Fibroblast of the conjunctiva (primary cell): ENCODE results near the gene RPS6KA3.
A peak's percentile ranks its signal among the peaks of the same experiment; 100 is the strongest.
"Not testable (repeated sequence)": the region's sequence is repeated elsewhere in the genome, so short reads cannot be mapped to it uniquely, and the experiment has no call there.

Source experiments
- DNase-seq: peaks from one replicate; pipeline ENCODE4 v3.0.0-alpha.2; 2010; ENCODE audit warnings: low read depth

Gene RPS6KA3

GRCh38 chrX:20218836-20219505, 47.7 kb downstream of the RPS6KA3 start:
- no peak for DNase-seq

- DNase-seq = no peak
Observed at GRCh38 chrX:20217906-20218305, 48.8 kb downstream of the RPS6KA3 start.

GRCh38 chrX:20217271-20217670, 49.4 kb downstream of the RPS6KA3 start:
- peak; percentile 23 for DNase-seq

GRCh38 chrX:20215565-20215964, 51.1 kb downstream of the RPS6KA3 start:
- DNase-seq = no peak

- DNase-seq = no peak
Observed at GRCh38 chrX:20212486-20213089, 54.1 kb downstream of the RPS6KA3 start.

GRCh38 chrX:20211261-20211786, 55.4 kb downstream of the RPS6KA3 start:
- no peak for DNase-seq

GRCh38 chrX:20205927-20206708, 60.6 kb downstream of the RPS6KA3 start:
- DNase-seq = no peak

GRCh38 chrX:20204351-20204750, 62.4 kb downstream of the RPS6KA3 start:
- no peak for DNase-seq

- no peak for DNase-seq
Observed at GRCh38 chrX:20197641-20198210, 69.0 kb downstream of the RPS6KA3 start.

- no peak for DNase-seq
Observed at GRCh38 chrX:20189171-20189570, 77.5 kb downstream of the RPS6KA3 start.

GRCh38 chrX:20181598-20182329, 84.9 kb downstream of the RPS6KA3 start:
- no peak for DNase-seq

- no peak for DNase-seq
Observed at GRCh38 chrX:20177093-20177492, 89.6 kb downstream of the RPS6KA3 start.

GRCh38 chrX:20173856-20174255, 92.9 kb downstream of the RPS6KA3 start:
- DNase-seq = no peak

GRCh38 chrX:20173313-20173712, 93.4 kb downstream of the RPS6KA3 start:
- DNase-seq = no peak

- no peak for DNase-seq
Observed at GRCh38 chrX:20171887-20172286, 94.8 kb downstream of the RPS6KA3 start.

- DNase-seq = not testable (repeated sequence)
Observed at GRCh38 chrX:20162516-20162915, 104.2 kb downstream of the RPS6KA3 start.

GRCh38 chrX:20159797-20160385, 106.8 kb downstream of the RPS6KA3 start:
- no peak for DNase-seq

- no peak for DNase-seq
Observed at GRCh38 chrX:20151689-20152088, 115.0 kb downstream of the RPS6KA3 start.

- no peak for DNase-seq
Observed at GRCh38 chrX:20149326-20149725, 117.4 kb downstream of the RPS6KA3 start.

- DNase-seq = no peak
Observed at GRCh38 chrX:20147561-20147960, 119.1 kb downstream of the RPS6KA3 start.

GRCh38 chrX:20144491-20144890, 122.2 kb downstream of the RPS6KA3 start:
- no peak for DNase-seq
